Measurements from ENCODE around the gene WFIKKN2. TPM values are rescaled to one million over a fixed set of nuclear protein-coding genes. Genes with fewer than 3 reads are reported as not detected.
A peak's percentile ranks its signal among the peaks of the same experiment; 100 is the strongest.

WFIKKN2 gene
- total and polyA plus RNA-seq, 2 of the 13 experiments (the other 11 are each of a cell fraction or from before 2014, with no cell fraction given): not detected

GRCh38 chr17:50840311-50840851 lies 5.0 kb downstream of the WFIKKN2 start (continued):
- TF ChIP-seq, protein P1, sequence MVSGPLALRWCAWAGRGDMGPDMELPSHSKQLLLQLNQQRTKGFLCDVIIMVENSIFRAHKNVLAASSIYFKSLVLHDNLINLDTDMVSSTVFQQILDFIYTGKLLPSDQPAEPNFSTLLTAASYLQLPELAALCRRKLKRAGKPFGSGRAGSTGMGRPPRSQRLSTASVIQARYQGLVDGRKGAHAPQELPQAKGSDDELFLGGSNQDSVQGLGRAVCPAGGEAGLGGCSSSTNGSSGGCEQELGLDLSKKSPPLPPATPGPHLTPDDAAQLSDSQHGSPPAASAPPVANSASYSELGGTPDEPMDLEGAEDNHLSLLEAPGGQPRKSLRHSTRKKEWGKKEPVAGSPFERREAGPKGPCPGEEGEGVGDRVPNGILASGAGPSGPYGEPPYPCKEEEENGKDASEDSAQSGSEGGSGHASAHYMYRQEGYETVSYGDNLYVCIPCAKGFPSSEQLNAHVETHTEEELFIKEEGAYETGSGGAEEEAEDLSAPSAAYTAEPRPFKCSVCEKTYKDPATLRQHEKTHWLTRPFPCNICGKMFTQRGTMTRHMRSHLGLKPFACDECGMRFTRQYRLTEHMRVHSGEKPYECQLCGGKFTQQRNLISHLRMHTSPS (CRISPR knock-in tag; IDR thresholded peaks at IDR 0.05; ENCODE audit: low read depth): peak; percentile 51; the same call in 1 of the 2 replicates
- no peak for TF ChIP-seq KDM1A (CRISPR knock-in tag; IDR thresholded peaks at IDR 0.05)
- 0 out of 2 replicates have a peak, but pooled peaks have one; percentile 28 for TF ChIP-seq ZFX (CRISPR knock-in tag; IDR thresholded peaks at IDR 0.05; ENCODE audit: low read depth)
- no peak for TF ChIP-seq ZNF660 (CRISPR knock-in tag; IDR thresholded peaks at IDR 0.05; ENCODE audit: borderline replicate concordance, low read depth)
- no peak for TF ChIP-seq ZFP90 (CRISPR knock-in tag; IDR thresholded peaks at IDR 0.05; ENCODE audit: borderline replicate concordance)
- TF ChIP-seq, protein P2, sequence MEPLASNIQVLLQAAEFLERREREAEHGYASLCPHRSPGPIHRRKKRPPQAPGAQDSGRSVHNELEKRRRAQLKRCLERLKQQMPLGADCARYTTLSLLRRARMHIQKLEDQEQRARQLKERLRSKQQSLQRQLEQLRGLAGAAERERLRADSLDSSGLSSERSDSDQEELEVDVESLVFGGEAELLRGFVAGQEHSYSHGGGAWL (CRISPR knock-in tag; IDR thresholded peaks at IDR 0.05): 0 out of 2 replicates have a peak, but pooled peaks have one; percentile 25
- no peak for TF ChIP-seq ZBTB10 (CRISPR knock-in tag; IDR thresholded peaks at IDR 0.05; ENCODE audit: borderline replicate concordance)
- no peak for TF ChIP-seq ZNF383 (CRISPR knock-in tag; IDR thresholded peaks at IDR 0.05; ENCODE audit: borderline replicate concordance)
- TF ChIP-seq TIGD3 (CRISPR knock-in tag; IDR thresholded peaks at IDR 0.05; ENCODE audit: borderline replicate concordance): no peak
- TF ChIP-seq, protein P3, sequence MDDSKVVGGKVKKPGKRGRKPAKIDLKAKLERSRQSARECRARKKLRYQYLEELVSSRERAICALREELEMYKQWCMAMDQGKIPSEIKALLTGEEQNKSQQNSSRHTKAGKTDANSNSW (CRISPR knock-in tag; IDR thresholded peaks at IDR 0.05; ENCODE audit: borderline replicate concordance): no peak
- TF ChIP-seq, protein P4, sequence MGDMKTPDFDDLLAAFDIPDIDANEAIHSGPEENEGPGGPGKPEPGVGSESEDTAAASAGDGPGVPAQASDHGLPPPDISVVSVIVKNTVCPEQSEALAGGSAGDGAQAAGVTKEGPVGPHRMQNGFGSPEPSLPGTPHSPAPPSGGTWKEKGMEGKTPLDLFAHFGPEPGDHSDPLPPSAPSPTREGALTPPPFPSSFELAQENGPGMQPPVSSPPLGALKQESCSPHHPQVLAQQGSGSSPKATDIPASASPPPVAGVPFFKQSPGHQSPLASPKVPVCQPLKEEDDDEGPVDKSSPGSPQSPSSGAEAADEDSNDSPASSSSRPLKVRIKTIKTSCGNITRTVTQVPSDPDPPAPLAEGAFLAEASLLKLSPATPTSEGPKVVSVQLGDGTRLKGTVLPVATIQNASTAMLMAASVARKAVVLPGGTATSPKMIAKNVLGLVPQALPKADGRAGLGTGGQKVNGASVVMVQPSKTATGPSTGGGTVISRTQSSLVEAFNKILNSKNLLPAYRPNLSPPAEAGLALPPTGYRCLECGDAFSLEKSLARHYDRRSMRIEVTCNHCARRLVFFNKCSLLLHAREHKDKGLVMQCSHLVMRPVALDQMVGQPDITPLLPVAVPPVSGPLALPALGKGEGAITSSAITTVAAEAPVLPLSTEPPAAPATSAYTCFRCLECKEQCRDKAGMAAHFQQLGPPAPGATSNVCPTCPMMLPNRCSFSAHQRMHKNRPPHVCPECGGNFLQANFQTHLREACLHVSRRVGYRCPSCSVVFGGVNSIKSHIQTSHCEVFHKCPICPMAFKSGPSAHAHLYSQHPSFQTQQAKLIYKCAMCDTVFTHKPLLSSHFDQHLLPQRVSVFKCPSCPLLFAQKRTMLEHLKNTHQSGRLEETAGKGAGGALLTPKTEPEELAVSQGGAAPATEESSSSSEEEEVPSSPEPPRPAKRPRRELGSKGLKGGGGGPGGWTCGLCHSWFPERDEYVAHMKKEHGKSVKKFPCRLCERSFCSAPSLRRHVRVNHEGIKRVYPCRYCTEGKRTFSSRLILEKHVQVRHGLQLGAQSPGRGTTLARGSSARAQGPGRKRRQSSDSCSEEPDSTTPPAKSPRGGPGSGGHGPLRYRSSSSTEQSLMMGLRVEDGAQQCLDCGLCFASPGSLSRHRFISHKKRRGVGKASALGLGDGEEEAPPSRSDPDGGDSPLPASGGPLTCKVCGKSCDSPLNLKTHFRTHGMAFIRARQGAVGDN (CRISPR knock-in tag; IDR thresholded peaks at IDR 0.05): peak; percentile 67
- TF ChIP-seq KAT8 (CRISPR knock-in tag; IDR thresholded peaks at IDR 0.05): no peak
- no peak for TF ChIP-seq ZC3H4 (CRISPR knock-in tag; IDR thresholded peaks at IDR 0.05; ENCODE audit: borderline replicate concordance)
- TF ChIP-seq RXRA (CRISPR knock-in tag; IDR thresholded peaks at IDR 0.05): 0 out of 2 replicates have a peak, but pooled peaks have one; percentile 31
- no peak for TF ChIP-seq ATF2 (CRISPR knock-in tag; IDR thresholded peaks at IDR 0.05)
- TF ChIP-seq ZNF776 (CRISPR knock-in tag; IDR thresholded peaks at IDR 0.05): no peak
